Hepatocyte (in vitro differentiated cells): Measurements from ENCODE around the gene TH.

ENCODE experiments used
- EZH2 ChIP-seq: fragments of 200-600 bp; sonication (generic); IDR thresholded peaks from 2 replicates; pipeline ENCODE4 v1.6.1; 2016; ENCODE audit warnings: antibody characterized with exemption, mild to moderate bottlenecking, borderline replicate concordance
- EZH2phosphoT487 ChIP-seq: fragments of 200-600 bp; sonication (generic); IDR thresholded peaks from one replicate; pipeline ENCODE4 v1.6.1; 2018; ENCODE audit warnings: antibody characterized with exemption, mild to moderate bottlenecking, low read depth, moderate library complexity; ENCODE audit not compliant: unreplicated experiment, severe bottlenecking
- TF ChIP-seq, protein P1 (sequence below): fragments of 200-600 bp; sonication (generic); IDR thresholded peaks from 2 replicates; pipeline ENCODE4 v1.5.1; 2016; ENCODE audit warnings: antibody characterized with exemption, mild to moderate bottlenecking; ENCODE audit not compliant: poor library complexity

DNA sequence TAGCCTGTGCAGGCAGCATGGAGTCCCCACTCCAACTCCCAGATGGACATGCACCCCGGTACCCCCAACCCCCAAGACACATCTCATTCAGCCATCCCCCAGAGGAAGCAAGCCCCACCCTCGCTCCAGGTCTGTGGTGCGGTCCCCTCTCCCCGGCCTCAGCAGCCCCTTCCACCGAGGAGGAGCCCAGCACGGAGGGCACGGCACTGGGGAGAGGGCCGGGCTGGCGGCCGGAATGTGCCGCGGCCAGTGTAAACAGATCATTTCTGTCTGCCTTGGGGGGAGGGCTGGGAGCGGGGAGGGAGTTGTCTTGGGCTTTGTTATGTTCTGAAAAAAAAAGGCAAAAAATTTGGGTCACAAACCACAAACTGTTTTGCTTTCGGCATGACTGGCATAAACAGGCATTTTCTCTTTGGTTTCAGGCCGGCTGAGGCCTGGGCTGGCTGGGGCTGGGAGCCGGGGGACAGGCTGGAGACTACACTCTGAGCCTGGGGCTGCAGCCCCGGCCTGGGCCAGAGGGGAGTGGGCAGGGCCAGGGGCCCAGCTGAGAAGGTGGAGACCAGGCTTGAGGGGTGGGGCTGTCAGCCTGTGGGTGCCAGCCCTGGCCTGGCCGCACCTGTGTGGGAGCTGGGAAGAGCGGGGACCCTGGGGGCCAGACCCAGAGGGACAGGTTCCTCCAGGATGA lies 49.3 kb downstream of the TH start:
- TF ChIP-seq, protein P1, sequence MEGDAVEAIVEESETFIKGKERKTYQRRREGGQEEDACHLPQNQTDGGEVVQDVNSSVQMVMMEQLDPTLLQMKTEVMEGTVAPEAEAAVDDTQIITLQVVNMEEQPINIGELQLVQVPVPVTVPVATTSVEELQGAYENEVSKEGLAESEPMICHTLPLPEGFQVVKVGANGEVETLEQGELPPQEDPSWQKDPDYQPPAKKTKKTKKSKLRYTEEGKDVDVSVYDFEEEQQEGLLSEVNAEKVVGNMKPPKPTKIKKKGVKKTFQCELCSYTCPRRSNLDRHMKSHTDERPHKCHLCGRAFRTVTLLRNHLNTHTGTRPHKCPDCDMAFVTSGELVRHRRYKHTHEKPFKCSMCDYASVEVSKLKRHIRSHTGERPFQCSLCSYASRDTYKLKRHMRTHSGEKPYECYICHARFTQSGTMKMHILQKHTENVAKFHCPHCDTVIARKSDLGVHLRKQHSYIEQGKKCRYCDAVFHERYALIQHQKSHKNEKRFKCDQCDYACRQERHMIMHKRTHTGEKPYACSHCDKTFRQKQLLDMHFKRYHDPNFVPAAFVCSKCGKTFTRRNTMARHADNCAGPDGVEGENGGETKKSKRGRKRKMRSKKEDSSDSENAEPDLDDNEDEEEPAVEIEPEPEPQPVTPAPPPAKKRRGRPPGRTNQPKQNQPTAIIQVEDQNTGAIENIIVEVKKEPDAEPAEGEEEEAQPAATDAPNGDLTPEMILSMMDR: no peak
- TF ChIP-seq EZH2 (no peak), EZH2phosphoT487 (no peak)
